Spleen (tissue), 7 donors: ENCODE data around the gene LOXL4.

ENCODE experiments used
- CTCF ChIP-seq, 11 experiments: fragments of 200-600 bp in 7 of 11; fragments of 450-650 bp in 4 of 11; sonication (generic) in 4 of 11; IDR thresholded peaks in 8 of 11; conservative IDR thresholded peaks in 3 of 11; 1 replicate in 7 of 11; 2 replicates in 4 of 11; pipeline versions ENCODE4 v1.4.0 to v1.8.0; 2016 to 2021; ENCODE audit warnings: antibody characterized with exemption in 11 of 11, inconsistent platforms in 4 of 11, mild to moderate bottlenecking in 1 of 11
- POLR2A ChIP-seq, 3 donors: fragments of 450-650 bp; IDR thresholded peaks; one replicate each; pipeline ENCODE4 v1.5.1; 2017; ENCODE audit warnings: antibody characterized with exemption in 3 of 3, mild to moderate bottlenecking in 1 of 3
- donor health status: DM: no; HTN: no; CAD: no; lungs with moderate emphysema.
- donor health status: DM: no; HTN: no; CAD: no.
- donor health status: DM: no; HTN: no; CAD: no.

GRCh38 chr10:98269435-98269912 lies 1.5 kb upstream of the LOXL4 start:
- TF ChIP-seq CTCF (IDR thresholded peaks at IDR 0.05 in 8 of 11, conservative IDR thresholded peaks at IDR 0.05 in 3 of 11): no peak
- no peak for TF ChIP-seq POLR2A (IDR thresholded peaks at IDR 0.05)
